IPS-20b (cell line): ENCODE measurements around the gene PRKCQ.

Experiments
- H3K27ac ChIP-seq: one replicate; pipeline ENCODE4 v1.5.1; 2013; ENCODE audit warnings: low read length
- H3K27me3 ChIP-seq: 2 replicates; pipeline ENCODE4 v1.6.1; 2013; ENCODE audit warnings: mild to moderate bottlenecking, low read length, inconsistent platforms; ENCODE audit not compliant: insufficient read depth
- H3K36me3 ChIP-seq: 2 replicates; pipeline ENCODE4 v1.6.1; 2013; ENCODE audit warnings: low read depth, mild to moderate bottlenecking, inconsistent platforms, low read length, moderate library complexity; ENCODE audit not compliant: insufficient read depth
- H3K4me1 ChIP-seq: 2 replicates; pipeline ENCODE4 v1.6.1; 2013; ENCODE audit warnings: mild to moderate bottlenecking, control low read depth, inconsistent platforms, low read length, moderate library complexity; ENCODE audit not compliant: insufficient read depth
- H3K4me3 ChIP-seq: 2 replicates; pipeline ENCODE4 v1.5.1; 2013; ENCODE audit warnings: mild to moderate bottlenecking, low read length, inconsistent platforms
- H3K9ac ChIP-seq: 2 replicates; pipeline ENCODE4 v1.6.1; 2013; ENCODE audit warnings: low read depth, mild to moderate bottlenecking, inconsistent platforms, low read length, moderate library complexity
- H3K9me3 ChIP-seq: 2 replicates; pipeline ENCODE4 v1.6.1; 2013; ENCODE audit warnings: mild to moderate bottlenecking, low read depth, low read length, inconsistent platforms; ENCODE audit not compliant: insufficient read depth

The PRKCQ gene

DNA sequence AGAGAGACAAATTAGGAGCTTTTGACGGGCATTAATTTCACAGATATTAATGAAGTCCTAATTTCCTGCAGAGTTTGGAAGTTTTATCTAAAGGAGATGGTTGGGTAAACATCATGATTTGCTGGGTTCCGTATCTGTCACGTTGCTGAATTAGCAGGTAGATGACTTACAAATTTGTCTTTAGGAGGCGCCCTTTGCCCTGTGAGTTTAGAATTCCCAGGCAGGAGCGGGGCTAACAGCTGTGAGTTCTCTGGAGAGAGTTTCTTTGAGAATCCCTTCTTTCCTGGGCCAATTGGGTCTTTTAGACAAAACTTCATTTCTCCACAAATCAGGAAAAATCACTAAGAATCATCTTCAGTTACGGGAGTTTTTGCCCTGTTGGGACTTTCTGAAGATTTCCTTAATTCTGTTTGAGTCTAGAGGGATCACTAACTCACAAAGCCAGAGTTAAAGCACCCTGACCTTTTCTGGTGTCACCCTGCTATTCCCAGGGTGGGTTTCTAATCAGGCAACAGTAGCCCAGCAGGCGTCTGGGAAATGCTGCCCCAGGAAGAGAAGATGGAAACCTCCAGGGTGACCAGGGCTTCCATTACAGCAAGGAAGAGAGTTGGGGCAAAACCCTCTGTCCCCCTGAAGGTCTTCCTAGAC, 63.7 kb downstream of the PRKCQ start:
- H3K36me3 ChIP-seq: no peaks in the 10 kb centered on the region
- H3K27ac ChIP-seq: no peak overlapping the region
- no peak overlapping the region for H3K9ac ChIP-seq
- H3K4me3 ChIP-seq: no peak overlapping the region
- no peaks in the 10 kb centered on the region for H3K27me3 ChIP-seq
- H3K9me3 ChIP-seq: peaks cover 3% of the 10 kb centered on the region
- no peaks in the 10 kb centered on the region for H3K4me1 ChIP-seq

DNA sequence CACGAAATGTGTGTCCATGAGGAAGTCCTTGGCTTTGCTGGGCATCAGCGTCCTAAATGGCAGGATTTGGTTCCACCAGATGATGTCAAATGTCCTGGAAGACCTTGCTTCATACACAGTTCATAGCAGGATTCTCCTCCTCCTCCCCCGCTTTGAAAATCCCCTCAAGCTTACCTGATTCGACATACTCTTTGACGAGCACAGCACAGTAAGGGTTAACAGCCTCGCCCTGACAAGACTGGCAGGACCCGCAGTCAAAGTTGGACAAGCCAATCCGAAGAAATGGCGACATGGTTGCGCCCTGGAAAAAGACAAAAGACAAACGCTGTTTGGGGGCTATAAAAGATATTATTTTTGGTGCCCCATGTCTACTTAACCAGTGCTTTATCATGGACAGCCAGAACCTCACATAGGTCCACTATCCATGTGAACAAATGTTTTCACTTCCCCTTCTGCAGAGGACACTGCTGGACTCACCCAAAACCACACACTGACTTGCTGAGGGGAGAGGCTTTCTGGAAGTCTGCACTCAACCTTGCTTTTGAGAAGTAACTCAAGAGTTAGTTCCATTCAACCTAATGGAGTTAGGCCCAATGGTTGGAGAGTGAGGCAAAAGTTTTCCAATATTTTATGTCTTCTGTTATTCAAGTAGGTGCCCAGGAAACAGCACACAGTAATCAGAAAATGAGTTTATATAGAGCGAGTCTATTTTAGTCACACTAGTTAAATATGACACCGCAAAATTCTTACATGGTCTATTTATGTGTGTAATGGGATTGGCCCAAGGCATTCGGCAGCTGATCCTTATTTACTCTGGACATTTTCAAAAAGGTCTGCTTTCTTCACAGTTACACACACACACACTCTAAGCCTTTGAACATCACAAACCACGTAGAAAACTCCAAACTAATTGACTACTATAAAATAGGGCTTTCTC, 65.0 kb downstream of the PRKCQ start:
- Histone ChIP-seq H3K27me3 (no peaks in the 10 kb centered on the region), H3K9ac (no peak overlapping the region), H3K4me1 (no peaks in the 10 kb centered on the region), H3K9me3 (peaks cover 10% of the 10 kb centered on the region), H3K4me3 (no peak overlapping the region), H3K27ac (no peak overlapping the region), H3K36me3 (peaks cover 8% of the 10 kb centered on the region)

DNA sequence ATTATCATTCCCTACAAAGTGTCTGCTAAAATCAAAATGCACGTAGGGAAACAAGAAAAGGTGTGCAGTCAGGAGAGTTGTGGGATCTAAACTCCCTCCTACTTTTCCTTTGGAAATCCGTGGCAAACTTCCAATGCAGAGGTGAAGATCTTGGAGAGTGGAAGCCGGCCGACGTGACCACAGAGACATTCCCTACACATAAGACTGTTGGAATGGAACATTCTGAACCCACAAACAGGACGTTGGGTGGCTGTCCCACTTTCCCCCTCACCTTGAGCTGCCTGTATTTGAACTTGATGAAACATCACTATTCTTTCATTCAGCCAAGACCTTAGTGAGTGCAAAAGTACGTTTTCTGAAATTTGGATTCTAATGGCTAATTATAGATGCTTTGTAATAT, 65.9 kb downstream of the PRKCQ start:
- peaks cover 8% of the 10 kb centered on the region for H3K36me3 ChIP-seq
- H3K9me3 ChIP-seq: peaks cover 10% of the 10 kb centered on the region
- no peak overlapping the region for H3K4me3 ChIP-seq
- no peak overlapping the region for H3K9ac ChIP-seq
- H3K27ac ChIP-seq: no peak overlapping the region
- no peaks in the 10 kb centered on the region for H3K27me3 ChIP-seq
- no peaks in the 10 kb centered on the region for H3K4me1 ChIP-seq

DNA sequence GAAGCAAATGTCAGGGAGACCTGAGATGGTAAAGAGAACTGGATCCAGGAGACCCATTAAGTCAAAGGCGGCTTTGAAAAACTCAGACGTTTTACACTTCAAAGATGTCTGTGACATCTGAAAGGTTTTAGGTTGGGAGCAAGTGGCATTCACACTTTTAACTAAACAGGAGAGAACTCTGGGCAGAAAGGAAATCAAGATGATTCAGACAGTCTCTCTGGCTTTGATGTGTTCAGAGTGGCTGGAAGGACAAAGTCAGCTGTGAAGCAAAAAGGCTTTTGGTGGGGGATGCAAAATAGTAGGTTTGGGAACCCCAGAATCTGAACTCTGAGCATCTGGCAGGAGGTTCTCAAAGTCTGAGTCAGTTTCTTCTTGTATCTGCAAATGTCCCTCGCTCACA, 66.6 kb downstream of the PRKCQ start:
- H3K27me3 ChIP-seq: no peaks in the 10 kb centered on the region
- H3K27ac ChIP-seq: no peak overlapping the region
- peaks cover 8% of the 10 kb centered on the region for H3K36me3 ChIP-seq
- H3K4me1 ChIP-seq: no peaks in the 10 kb centered on the region
- peaks cover 10% of the 10 kb centered on the region for H3K9me3 ChIP-seq
- H3K4me3 ChIP-seq: no peak overlapping the region
- H3K9ac ChIP-seq: no peak overlapping the region

DNA sequence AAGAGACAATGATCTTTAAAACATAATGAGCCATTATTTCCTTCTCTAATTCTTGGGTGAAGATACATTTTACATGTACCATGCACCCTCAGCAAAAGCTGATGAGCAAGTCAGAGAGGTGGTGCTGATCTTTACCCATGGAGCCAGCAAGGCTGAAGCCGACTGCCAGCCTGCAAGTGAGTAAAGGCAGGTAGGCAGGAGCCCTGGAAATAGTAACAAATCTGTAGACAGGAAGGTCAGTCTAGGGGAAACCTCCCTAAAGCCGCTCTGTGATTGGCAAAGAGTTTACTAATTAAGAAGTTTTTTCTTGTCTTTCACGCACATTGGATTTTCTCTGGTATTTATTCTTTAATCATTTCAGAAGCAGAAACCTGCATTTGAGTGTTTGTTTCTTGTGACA, 67.9 kb downstream of the PRKCQ start:
- Histone ChIP-seq H3K4me3 (no peak overlapping the region), H3K27ac (no peak overlapping the region), H3K9me3 (peaks cover 10% of the 10 kb centered on the region), H3K27me3 (no peaks in the 10 kb centered on the region), H3K4me1 (no peaks in the 10 kb centered on the region), H3K9ac (no peak overlapping the region), H3K36me3 (peaks cover 8% of the 10 kb centered on the region)

DNA sequence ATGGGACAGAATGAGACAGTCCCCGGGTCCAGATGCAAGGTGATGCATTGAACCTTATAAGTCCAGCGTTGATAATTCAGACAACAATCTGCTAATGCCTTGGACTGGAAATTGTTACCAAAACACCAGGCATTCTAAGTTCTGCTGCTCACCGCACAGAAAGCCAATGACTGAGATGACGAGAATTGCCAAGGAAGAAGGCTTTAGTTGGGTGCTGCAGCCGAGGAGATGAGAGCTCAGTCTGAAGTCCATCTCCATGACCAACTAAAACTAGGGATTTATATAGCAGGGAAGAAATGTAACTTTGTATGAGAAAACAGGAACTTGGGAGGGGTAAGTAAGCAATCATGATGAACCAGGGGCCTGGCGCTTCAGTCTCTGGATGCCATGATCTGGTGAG, 68.7 kb downstream of the PRKCQ start:
- Histone ChIP-seq H3K4me1 (no peaks in the 10 kb centered on the region), H3K27me3 (no peaks in the 10 kb centered on the region), H3K4me3 (no peak overlapping the region), H3K9ac (no peak overlapping the region), H3K9me3 (peaks cover 10% of the 10 kb centered on the region), H3K27ac (no peak overlapping the region), H3K36me3 (peaks cover 8% of the 10 kb centered on the region)

DNA sequence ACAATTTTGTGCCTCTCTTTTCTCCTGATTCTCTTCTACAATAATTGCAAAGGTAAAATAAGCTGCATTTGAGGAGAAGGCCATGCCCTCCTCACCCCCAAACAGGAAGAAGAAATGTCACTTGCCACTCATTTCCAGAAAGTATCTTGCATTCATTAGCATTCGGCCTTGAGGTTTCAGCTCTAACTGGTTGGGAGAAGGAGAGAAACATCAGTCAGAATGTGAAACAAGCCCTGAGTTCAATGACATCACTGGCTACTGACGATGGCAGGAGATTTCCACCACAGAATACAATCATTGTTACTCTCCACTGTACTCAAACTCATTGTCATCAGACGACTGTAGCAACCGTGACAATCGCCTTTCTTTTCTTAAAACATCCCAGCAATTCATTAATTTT, 72.8 kb downstream of the PRKCQ start:
- H3K9me3 ChIP-seq: peaks cover 10% of the 10 kb centered on the region
- H3K9ac ChIP-seq: no peak overlapping the region
- H3K4me3 ChIP-seq: no peak overlapping the region
- no peaks in the 10 kb centered on the region for H3K27me3 ChIP-seq
- no peaks in the 10 kb centered on the region for H3K4me1 ChIP-seq
- H3K27ac ChIP-seq: no peak overlapping the region
- H3K36me3 ChIP-seq: peaks cover 8% of the 10 kb centered on the region

DNA sequence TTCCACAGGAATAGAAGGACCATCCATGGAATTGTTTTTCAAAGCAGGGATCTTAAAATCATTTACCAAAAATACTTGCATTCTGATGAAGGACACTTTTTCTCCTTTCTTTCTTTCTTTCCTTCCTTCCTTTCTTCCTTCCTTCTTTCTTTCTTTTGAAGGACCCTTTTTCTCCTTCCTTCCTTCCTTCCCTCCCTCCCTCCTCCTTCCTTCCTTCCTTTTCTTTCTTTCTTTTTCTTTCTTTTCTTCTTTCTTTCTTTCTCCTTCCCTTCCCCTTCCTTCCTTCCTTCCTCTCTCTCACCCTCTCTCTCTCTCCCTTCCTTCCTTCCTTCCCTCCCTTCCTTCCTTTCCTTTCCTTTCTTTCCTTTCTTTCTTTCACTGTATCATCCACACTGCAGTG, 74.8 kb downstream of the PRKCQ start:
- Histone ChIP-seq H3K27ac (no peak overlapping the region), H3K9ac (no peak overlapping the region), H3K4me1 (no peaks in the 10 kb centered on the region), H3K27me3 (no peaks in the 10 kb centered on the region), H3K4me3 (no peak overlapping the region), H3K36me3 (no peaks in the 10 kb centered on the region), H3K9me3 (no peaks in the 10 kb centered on the region)

DNA sequence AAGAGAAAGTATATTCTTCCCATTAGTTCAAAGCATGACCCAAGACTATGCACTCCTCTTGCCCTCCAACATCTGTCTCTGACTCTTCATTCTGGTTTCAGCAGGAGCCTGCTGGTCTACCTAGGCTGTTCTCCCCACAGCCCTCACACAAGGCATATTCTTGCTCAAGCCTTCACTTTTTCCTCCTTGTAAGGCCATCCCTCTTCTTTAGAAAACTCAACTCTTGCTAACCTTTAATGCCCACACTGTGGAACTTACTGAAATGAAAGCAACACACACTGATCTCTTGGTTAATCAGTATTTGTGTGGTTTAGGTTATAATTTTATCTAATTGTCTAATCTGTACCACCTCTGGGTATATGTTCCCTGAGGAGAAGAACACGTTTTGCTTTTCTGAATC, 75.8 kb downstream of the PRKCQ start:
- Histone ChIP-seq H3K36me3 (no peaks in the 10 kb centered on the region), H3K4me1 (no peaks in the 10 kb centered on the region), H3K4me3 (no peak overlapping the region), H3K27ac (no peak overlapping the region), H3K9ac (no peak overlapping the region), H3K27me3 (no peaks in the 10 kb centered on the region), H3K9me3 (no peaks in the 10 kb centered on the region)

DNA sequence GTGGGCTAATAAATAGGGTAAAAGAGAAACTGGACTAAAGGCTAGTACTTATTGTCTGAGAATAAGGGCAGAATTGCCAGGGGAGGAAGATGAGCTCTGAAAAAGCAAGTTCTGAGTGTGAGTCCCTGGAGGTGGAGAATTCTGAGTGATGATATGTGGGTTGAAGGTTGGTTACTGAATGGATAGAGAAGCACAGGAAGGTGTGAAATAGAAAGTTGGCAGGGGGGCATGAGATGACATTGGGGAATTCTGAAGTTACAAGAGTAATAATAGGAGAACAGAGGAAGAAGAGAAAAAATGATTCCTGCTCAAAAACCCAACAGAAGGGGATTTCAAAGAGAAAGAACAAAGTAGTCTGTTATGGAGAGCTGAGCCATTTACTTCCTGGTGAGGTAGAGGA, 76.9 kb downstream of the PRKCQ start:
- H3K9ac ChIP-seq: no peak overlapping the region
- no peaks in the 10 kb centered on the region for H3K27me3 ChIP-seq
- H3K9me3 ChIP-seq: no peaks in the 10 kb centered on the region
- H3K27ac ChIP-seq: no peak overlapping the region
- no peaks in the 10 kb centered on the region for H3K4me1 ChIP-seq
- H3K4me3 ChIP-seq: no peak overlapping the region
- no peaks in the 10 kb centered on the region for H3K36me3 ChIP-seq

DNA sequence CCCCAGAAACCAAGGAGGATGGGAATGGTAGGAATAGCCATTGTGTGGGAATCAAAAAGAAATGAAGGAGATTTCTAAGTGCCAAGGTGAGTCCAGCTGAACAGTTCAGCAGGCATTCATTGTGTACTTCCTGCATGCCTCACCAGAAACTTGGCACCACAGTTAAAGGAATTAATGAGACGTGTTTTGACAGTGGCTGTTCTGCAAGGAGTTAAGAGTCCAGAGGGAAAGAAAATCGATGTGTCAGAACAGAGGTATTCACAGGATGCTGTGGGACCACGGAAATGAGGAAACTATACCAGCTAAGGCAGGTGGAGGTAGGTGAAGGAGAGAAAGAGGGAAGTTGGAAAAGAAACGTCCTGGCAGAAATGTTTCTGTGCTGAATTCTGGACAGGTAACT, 78.1 kb downstream of the PRKCQ start:
- Histone ChIP-seq H3K4me1 (no peaks in the 10 kb centered on the region), H3K9me3 (no peaks in the 10 kb centered on the region), H3K4me3 (no peak overlapping the region), H3K9ac (no peak overlapping the region), H3K27me3 (no peaks in the 10 kb centered on the region), H3K36me3 (no peaks in the 10 kb centered on the region), H3K27ac (no peak overlapping the region)

DNA sequence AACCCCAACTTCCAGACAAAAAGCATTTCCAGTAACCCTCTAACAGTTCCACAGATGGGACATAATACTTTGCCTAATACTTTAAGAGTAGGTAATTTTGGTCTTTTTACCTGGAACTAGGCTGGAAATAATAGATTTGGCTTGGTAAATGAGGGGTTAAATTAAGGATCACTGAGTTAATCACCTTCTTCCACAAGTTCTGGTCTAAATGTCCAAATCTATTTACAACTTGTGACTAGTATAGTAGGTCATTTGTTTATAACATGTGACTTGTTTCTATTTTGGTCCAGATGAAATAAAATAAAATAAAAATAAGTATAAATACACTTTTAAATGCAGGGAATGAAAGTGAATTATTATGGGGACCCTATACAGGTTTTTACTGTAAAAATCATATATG, 80.1 kb downstream of the PRKCQ start:
- H3K27me3 ChIP-seq: no peaks in the 10 kb centered on the region
- H3K4me1 ChIP-seq: no peaks in the 10 kb centered on the region
- H3K9ac ChIP-seq: no peak overlapping the region
- no peak overlapping the region for H3K27ac ChIP-seq
- H3K9me3 ChIP-seq: no peaks in the 10 kb centered on the region
- H3K36me3 ChIP-seq: no peaks in the 10 kb centered on the region
- no peak overlapping the region for H3K4me3 ChIP-seq
